ENCODE results near the gene INSR.
A peak's percentile ranks its signal among the peaks of the same experiment; 100 is the strongest.
"Not testable (repeated sequence)": the region's sequence is repeated elsewhere in the genome, so short reads cannot be mapped to it uniquely, and the experiment has no call there.

INSR gene

GRCh38 chr19:7098701-7099596, 195.3 kb downstream of the INSR start:
- DNase-seq (ENCODE audit: low read depth in 2 of 2), result peak; percentile 80 to 85

- DNase-seq (ENCODE audit: low read depth in 2 of 2), result no peak
These were observed 196.1 kb downstream of the INSR start for GRCh38 chr19:7098096-7098495.

- no peak for DNase-seq (ENCODE audit: low read depth in 2 of 2)
These were observed 205.2 kb downstream of the INSR start for GRCh38 chr19:7088999-7089398.

- no peak for DNase-seq (ENCODE audit: low read depth in 2 of 2)
These were observed 210.9 kb downstream of the INSR start for GRCh38 chr19:7083076-7083956.

- DNase-seq (ENCODE audit: low read depth in 2 of 2), result no peak
These were observed 216.2 kb downstream of the INSR start for GRCh38 chr19:7078008-7078407.

- DNase-seq (ENCODE audit: low read depth in 2 of 2), result no peak
These were observed 218.1 kb downstream of the INSR start for GRCh38 chr19:7076151-7076550.

- DNase-seq (ENCODE audit: low read depth in 2 of 2), result no peak
These were observed 219.4 kb downstream of the INSR start for GRCh38 chr19:7074705-7075282.

GRCh38 chr19:7072541-7072940, 221.7 kb downstream of the INSR start:
- DNase-seq (ENCODE audit: low read depth in 2 of 2), result no peak

- no peak for DNase-seq (ENCODE audit: low read depth in 2 of 2)
These were observed 224.3 kb downstream of the INSR start for GRCh38 chr19:7069904-7070226.

GRCh38 chr19:7069042-7069903, 224.9 kb downstream of the INSR start, which contains the start of gene ZNF557:
ZNF557 (plus strand) TSS chr19:7069703; CDS start chr19:7075075, 5,372 bp downstream.
- peak; percentile 97 to 99 for DNase-seq (ENCODE audit: low read depth in 2 of 2)

- no peak for DNase-seq (ENCODE audit: low read depth in 2 of 2)
These were observed 225.6 kb downstream of the INSR start for GRCh38 chr19:7068599-7068998.

- DNase-seq (ENCODE audit: low read depth in 2 of 2), result no peak
These were observed 226.5 kb downstream of the INSR start for GRCh38 chr19:7067716-7068115.

- not testable (repeated sequence) for DNase-seq (ENCODE audit: low read depth in 2 of 2)
These were observed 227.1 kb downstream of the INSR start for GRCh38 chr19:7067122-7067521.

GRCh38 chr19:7063764-7064418, 230.3 kb downstream of the INSR start:
- DNase-seq (ENCODE audit: low read depth in 2 of 2), result no peak

- no peak for DNase-seq (ENCODE audit: low read depth in 2 of 2)
These were observed 230.9 kb downstream of the INSR start for GRCh38 chr19:7063339-7063738.

Measured in activated CD4-positive, alpha-beta T cell treated with anti-CD3 and anti-CD28 coated beads for 24 hours (primary cell).